H1 (cell line): ENCODE measurements around the gene GMPPA. TPM values are rescaled to one million over a fixed set of nuclear protein-coding genes. Genes with fewer than 3 reads are reported as not detected.

Experiments
- CTCF ChIA-PET: fragments of 300-600 bp; sonication (Branson Sonifier 250); formaldehyde crosslinking; loops from one replicate; lab custom pipeline; 2021; ENCODE audit not compliant: partially characterized antibody; lab: Charles Lee
- POLR2A ChIA-PET: fragments of 300-600 bp; sonication (Branson Sonifier 250); formaldehyde crosslinking; loops from one replicate; lab custom pipeline; 2021; ENCODE audit warnings: inconsistent platforms; ENCODE audit not compliant: partially characterized antibody; lab: Charles Lee
- DNase-seq, 2 experiments: peaks; one replicate each; pipeline versions ENCODE4 v3.0.0 to v3.0.0-alpha.2; 2010 to 2022; ENCODE audit warnings: low spot score in 2 of 2, low read depth in 1 of 2, mixed read lengths in 1 of 2
- FAIRE-seq: peaks from 2 replicates; lab custom pipeline; 2011; peaks lifted over from hg19 to GRCh38; lab: Jason Lieb, UNC
- H2AFZ ChIP-seq: 2 replicates; pipeline ENCODE4 v1.8.1; 2012; ENCODE audit warnings: low read length, inconsistent platforms
- H2AK5ac ChIP-seq: 2 replicates; pipeline ENCODE4 v1.6.1; 2013; ENCODE audit warnings: low read depth, low read length
- H2BK120ac ChIP-seq: replicated peaks from 2 replicates; pipeline ENCODE3; 2013; ENCODE audit warnings: low read depth, low read length, inconsistent platforms
- H2BK12ac ChIP-seq: 2 replicates; pipeline ENCODE4 v1.6.1; 2013; ENCODE audit warnings: low read depth, low read length
- H2BK15ac ChIP-seq: 2 replicates; pipeline ENCODE4 v1.6.1; 2013; ENCODE audit warnings: low read length
- H2BK20ac ChIP-seq: 2 replicates; pipeline ENCODE4 v1.6.1; 2013; ENCODE audit warnings: low read length
- H2BK5ac ChIP-seq: 2 replicates; pipeline ENCODE4 v1.6.1; 2013; ENCODE audit warnings: low read depth, low read length
- H3K14ac ChIP-seq: 2 replicates; pipeline ENCODE4 v1.6.1; 2013; ENCODE audit warnings: inconsistent platforms; ENCODE audit not compliant: insufficient read length
- H3K18ac ChIP-seq: 2 replicates; pipeline ENCODE4 v1.6.1; 2013; ENCODE audit warnings: low read length; ENCODE audit errors: extremely low read depth
- H3K23ac ChIP-seq: 2 replicates; pipeline ENCODE4 v1.6.1; 2013; ENCODE audit warnings: inconsistent platforms; ENCODE audit not compliant: insufficient read length
- H3K23me2 ChIP-seq: 2 replicates; pipeline ENCODE4 v1.6.1; 2013; ENCODE audit warnings: low read depth, low read length
- H3K27ac ChIP-seq: 2 replicates; pipeline ENCODE4 v1.6.1; 2011; ENCODE audit warnings: low read depth, low read length, inconsistent platforms
- H3K27me3 ChIP-seq, 4 experiments: replicated peaks in 1 of 4; 1 replicate in 1 of 4; 2 replicates in 3 of 4; pipeline versions ENCODE4 v1.6.1 to v1.8.1; 2011 to 2013; ENCODE audit warnings: low read length in 3 of 4, mild to moderate bottlenecking in 3 of 4, inconsistent platforms in 2 of 4, mixed read lengths in 2 of 4, moderate library complexity in 1 of 4; ENCODE audit not compliant: control insufficient read depth in 3 of 4, insufficient read depth in 3 of 4; ENCODE audit errors: extremely low read depth in 1 of 4
- H3K36me3 ChIP-seq, 4 experiments: 2 replicates each; pipeline versions ENCODE4 v1.6.1 to v1.8.1; 2011 to 2013; ENCODE audit warnings: mild to moderate bottlenecking in 4 of 4, low read length in 3 of 4, moderate library complexity in 2 of 4, control low read depth in 1 of 4, inconsistent platforms in 1 of 4; ENCODE audit not compliant: insufficient read depth in 4 of 4, control insufficient read depth in 2 of 4
- H3K4ac ChIP-seq: replicated peaks from 2 replicates; pipeline ENCODE3; 2013; ENCODE audit warnings: low read length, low read depth, mixed read lengths, inconsistent platforms; ENCODE audit not compliant: insufficient read length
- H3K4me1 ChIP-seq, 4 experiments: replicated peaks in 1 of 4; 1 replicate in 1 of 4; 2 replicates in 3 of 4; pipeline versions ENCODE4 v1.6.1 to v1.8.1; 2011 to 2013; ENCODE audit warnings: low read length in 3 of 4, inconsistent platforms in 2 of 4, mixed read lengths in 1 of 4; ENCODE audit not compliant: insufficient read depth in 4 of 4, control insufficient read depth in 3 of 4
- H3K4me2 ChIP-seq, 2 experiments: 2 replicates each; pipeline versions ENCODE4 v1.6.1 to v1.8.1; 2011 to 2013; ENCODE audit warnings: low read depth in 2 of 2, low read length in 2 of 2, control low read depth in 1 of 2, inconsistent platforms in 1 of 2, mild to moderate bottlenecking in 1 of 2; ENCODE audit not compliant: insufficient read depth in 1 of 2
- H3K4me3 ChIP-seq, 4 experiments: fragments of 200-600, 300-600 bp in 1 of 4; sonication (generic), shearing (Covaris generic), sonication (Bioruptor Twin) in 1 of 4; 2 replicates each; pipeline versions ENCODE4 v1.5.1 to v1.8.1; 2011 to 2016; ENCODE audit warnings: low read length in 4 of 4, low read depth in 3 of 4, control low read depth in 2 of 4, inconsistent platforms in 2 of 4, mild to moderate bottlenecking in 2 of 4, mixed read lengths in 1 of 4, moderate library complexity in 1 of 4; ENCODE audit not compliant: insufficient read depth in 2 of 4; ENCODE audit errors: extremely low read depth in 1 of 4
- H3K56ac ChIP-seq: replicated peaks from 2 replicates; pipeline ENCODE3; 2013; ENCODE audit warnings: low read depth, mild to moderate bottlenecking, mixed read lengths, low read length, inconsistent platforms; ENCODE audit not compliant: insufficient read length
- H3K79me1 ChIP-seq: 2 replicates; pipeline ENCODE4 v1.6.1; 2013; ENCODE audit warnings: low read depth, low read length, control low read depth
- H3K79me2 ChIP-seq, 2 experiments: 2 replicates each; pipeline versions ENCODE4 v1.6.1 to v1.8.1; 2012 to 2013; ENCODE audit warnings: low read length in 2 of 2, mild to moderate bottlenecking in 2 of 2, inconsistent platforms in 1 of 2; ENCODE audit not compliant: insufficient read depth in 2 of 2, control insufficient read depth in 1 of 2
- H3K9ac ChIP-seq, 4 experiments: replicated peaks in 1 of 4; 1 replicate in 1 of 4; 2 replicates in 3 of 4; pipeline versions ENCODE4 v1.6.1 to v1.8.1; 2011 to 2013; ENCODE audit warnings: low read depth in 3 of 4, low read length in 3 of 4, control low read depth in 2 of 4, mild to moderate bottlenecking in 2 of 4, moderate library complexity in 2 of 4, inconsistent platforms in 1 of 4; ENCODE audit errors: extremely low read depth in 1 of 4
- H3K9me3 ChIP-seq, 2 experiments: 2 replicates each; pipeline versions ENCODE4 v1.6.1 to v1.8.1; 2012 to 2013; ENCODE audit warnings: mild to moderate bottlenecking in 2 of 2, moderate library complexity in 2 of 2, control low read depth in 1 of 2, inconsistent platforms in 1 of 2, low read depth in 1 of 2, low read length in 1 of 2, mixed read lengths in 1 of 2; ENCODE audit not compliant: insufficient read depth in 2 of 2
- H4K20me1 ChIP-seq, 2 experiments: replicated peaks in 1 of 2; 2 replicates each; pipeline versions ENCODE3 to v1.8.1; 2011 to 2013; ENCODE audit warnings: inconsistent platforms in 2 of 2, low read length in 2 of 2, mild to moderate bottlenecking in 1 of 2; ENCODE audit not compliant: insufficient read depth in 2 of 2, control insufficient read depth in 1 of 2
- H4K5ac ChIP-seq: 2 replicates; pipeline ENCODE4 v1.6.1; 2013; ENCODE audit warnings: low read length, low read depth, mixed read lengths, inconsistent platforms; ENCODE audit not compliant: insufficient read length
- H4K8ac ChIP-seq: 2 replicates; pipeline ENCODE4 v1.8.0; 2013; ENCODE audit warnings: mild to moderate bottlenecking, moderate library complexity, low read length, inconsistent platforms; ENCODE audit not compliant: insufficient read depth; ENCODE audit errors: extremely low read depth
- H4K91ac ChIP-seq: replicated peaks from 2 replicates; pipeline ENCODE3; 2013; ENCODE audit warnings: low read length, mixed read lengths, inconsistent platforms; ENCODE audit not compliant: insufficient read length
- ATF2 ChIP-seq: IDR thresholded peaks from 2 replicates; pipeline ENCODE4 v1.6.1; 2012; ENCODE audit warnings: low read length, inconsistent platforms
- SIN3A ChIP-seq, 2 experiments: IDR thresholded peaks in 1 of 2; conservative IDR thresholded peaks in 1 of 2; 2 replicates each; pipeline ENCODE4 v1.6.1; 2011 to 2012; ENCODE audit warnings: low read length in 2 of 2, improper control_type of control experiment in 1 of 2, low read depth in 1 of 2, mild to moderate bottlenecking in 1 of 2
- WGBS, 2 experiments: shearing (Covaris generic) in 1 of 2; methylation state at CpG; one replicate each; pipeline versions ENCODE4 v1.1.6 to v1.1.7; 2013 to 2015; ENCODE audit warnings: low lambda C conversion rate in 2 of 2, mixed read lengths in 2 of 2, inconsistent platforms in 1 of 2, low coverage in 1 of 2, missing lambda C conversion rate in 1 of 2; ENCODE audit not compliant: insufficient replicate concordance in 2 of 2, insufficient coverage in 1 of 2, insufficient read length in 1 of 2; ENCODE audit errors: extremely low coverage in 1 of 2, missing lambda C conversion rate in 1 of 2; 5-methylcytosine and 5-hydroxymethylcytosine counted together
- polyA plus RNA-seq, 7 experiments: library from polyadenylated mRNA; depleted of rRNA in 3 of 7; stranded (reverse) in 5 of 7; unstranded in 2 of 7; fragments of >200 nt in 5 of 7; fragments of 200-250 nt in 2 of 7; gene quantifications; 1 replicate in 5 of 7; 2 replicates in 1 of 7; 4 replicates in 1 of 7; pipeline versions ENCODE4 v1.2.1 to v1.2.3, GENCODE V29; 2011 to 2013; ENCODE audit warnings: missing spikeins in 2 of 7, mixed read lengths in 2 of 7
- total RNA-seq: library from RNA; stranded (reverse); fragmentation: NEBNext Ultra II Directional; extraction: Animal tissue kit (Norgen Biotek cat#: 25700); gene quantifications from 2 replicates; pipeline ENCODE4 v1.2.1, GENCODE V29; 2021

The GMPPA gene
- total and polyA plus RNA-seq, 2 of the 8 experiments (the other 6 are each of a cell fraction or from before 2014, with no cell fraction given): 34.3 to 98.8 TPM

- FAIRE-seq: no peak
- DNase-seq: peak in 1 of 2 experiments; percentile 72
- H2BK12ac ChIP-seq: no peak overlapping the region
- H4K8ac ChIP-seq: peak overlapping the region; percentile 77; the same call in 1 of the 2 replicates
- no peak overlapping the region for H2BK20ac ChIP-seq
- H3K9me3 ChIP-seq: no peaks in the 10 kb centered on the region
- no peak for TF ChIP-seq SIN3A (conservative IDR thresholded peaks at IDR 0.05 in 1 of 2, IDR thresholded peaks at IDR 0.05 in 1 of 2; ENCODE audit: low read depth in 1 of 2, low read length in 2 of 2)
- 0 out of 2 replicates have a peak, but pooled peaks have one; percentile 33 for TF ChIP-seq ATF2
- H3K9ac ChIP-seq: no peak overlapping the region
- H2AK5ac ChIP-seq: no peak overlapping the region
- H3K4me1 ChIP-seq: peaks cover 6 to 36% (median 28%) of the 10 kb centered on the region in 4 experiments
- H4K91ac ChIP-seq: no peak overlapping the region
- H3K4ac ChIP-seq: no peak overlapping the region
- no peak overlapping the region for H2BK15ac ChIP-seq
- peaks cover 0 to 2% of the 10 kb centered on the region in 2 experiments for H4K20me1 ChIP-seq
- WGBS, 2 experiments: 38% methylated on average over 41 of the region's 58 CpGs; no CpG with 5 or more reads in 1 of the 2 experiments
- no peak overlapping the region for H4K5ac ChIP-seq
- H3K14ac ChIP-seq: no peak overlapping the region
- peak overlapping the region; percentile 14 for H3K56ac ChIP-seq
- H3K79me1 ChIP-seq: no peaks in the 10 kb centered on the region; the same call in 1 of the 2 replicates
- H3K23ac ChIP-seq: no peak overlapping the region
- H3K23me2 ChIP-seq: peaks cover 8% of the 10 kb centered on the region; the same call in 1 of the 2 replicates
- peak overlapping the region; percentile 62 to 89 for H3K4me2 ChIP-seq
- H2AFZ ChIP-seq: no peak overlapping the region
- peak overlapping the region in 3 of 4 experiments; percentile 23 to 56 (median 26); a peak in 4 of 8 replicates for H3K4me3 ChIP-seq
- no peaks in the 10 kb centered on the region for H3K79me2 ChIP-seq
- CTCF ChIA-PET: interaction anchor here (1.5 to 113.1 kb wide), 6 partner anchors 6 to 186 kb away, joined by 3 to 7248 read pairs (median 42); partner anchors contain the start of genes ASIC4, CHPF, DES and DNPEP
- no peak overlapping the region for H2BK120ac ChIP-seq
- POLR2A ChIA-PET: interaction anchor here (0.6 to 19.9 kb wide), 12 partner anchors 8 to 57 kb away, joined by 3 to 216 read pairs (median 5); partner anchors contain the start of genes ASIC4 and GMPPA
- no peak overlapping the region for H2BK5ac ChIP-seq
- H3K36me3 ChIP-seq: no peaks in the 10 kb centered on the region; a peak in 1 of 8 replicates
- H3K27me3 ChIP-seq: peaks cover 20 to 49% (median 36%) of the 10 kb centered on the region in 4 experiments
- H3K27ac ChIP-seq: no peak overlapping the region
- peak overlapping the region; percentile 48; the same call in 1 of the 2 replicates for H3K18ac ChIP-seq
Measured at GRCh38 chr2:219483451-219484342, 15.0 kb upstream of the GMPPA start.
